HG03025 (cell line): ENCODE data around the gene THTPA.
"Not testable (repeated sequence)": the region's sequence is repeated elsewhere in the genome, so short reads cannot be mapped to it uniquely, and the experiment has no call there.

ENCODE experiments used
- ATAC-seq: cut with Tn5 transposase; IDR thresholded peaks from one replicate; pipeline ENCODE4 v1.9.1; 2021; ENCODE audit warnings: mild to moderate bottlenecking, moderate library complexity; ENCODE audit not compliant: unreplicated experiment, low FRiP score

THTPA gene

GRCh38 chr14:23608454-23608853 lies 52.4 kb downstream of the THTPA start:
- ATAC-seq, result no peak

GRCh38 chr14:23609001-23609400 lies 52.9 kb downstream of the THTPA start:
- no peak for ATAC-seq

GRCh38 chr14:23609411-23610089 lies 53.5 kb downstream of the THTPA start:
- not testable (repeated sequence) for ATAC-seq
